D721Med (cell line): ENCODE measurements around the gene MRPS15.
"Not testable (repeated sequence)": the region's sequence is repeated elsewhere in the genome, so short reads cannot be mapped to it uniquely, and the experiment has no call there.

Experiments used
- DNase-seq: peaks from one replicate; pipeline ENCODE4 v3.0.0; 2011; ENCODE audit warnings: low spot score; ENCODE audit not compliant: insufficient read length
- FAIRE-seq: peaks from 2 replicates; lab custom pipeline; 2011; peaks lifted over from hg19 to GRCh38; lab: Jason Lieb, UNC
- TF ChIP-seq, protein P1 (sequence below): IDR thresholded peaks from 2 replicates; pipeline ENCODE4 v1.5.1; 2012; ENCODE audit warnings: mild to moderate bottlenecking, control low read depth; ENCODE audit not compliant: insufficient read depth; ENCODE audit errors: missing control alignments

The MRPS15 gene

DNA sequence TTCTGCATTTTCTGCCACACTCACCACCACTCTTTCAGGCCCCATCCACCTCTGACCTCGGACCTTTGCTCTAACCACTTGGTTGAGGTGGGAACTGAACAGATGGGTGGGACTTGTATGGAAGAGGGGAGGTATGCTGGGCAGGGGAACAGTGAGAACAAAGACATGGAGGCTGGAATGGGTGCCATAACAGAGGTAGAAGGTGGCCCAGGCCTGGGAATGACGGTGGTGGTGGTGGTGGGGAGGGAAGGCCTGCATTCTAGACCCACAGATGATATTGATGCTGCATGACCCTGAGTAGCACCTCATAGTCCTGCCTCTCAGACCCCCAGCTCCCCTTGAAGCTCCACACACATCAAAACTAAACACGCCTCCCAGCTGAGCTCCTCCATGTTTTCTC, 23.7 kb upstream of the MRPS15 start:
- FAIRE-seq (no peak), DNase-seq (no peak)
- TF ChIP-seq, protein P1, sequence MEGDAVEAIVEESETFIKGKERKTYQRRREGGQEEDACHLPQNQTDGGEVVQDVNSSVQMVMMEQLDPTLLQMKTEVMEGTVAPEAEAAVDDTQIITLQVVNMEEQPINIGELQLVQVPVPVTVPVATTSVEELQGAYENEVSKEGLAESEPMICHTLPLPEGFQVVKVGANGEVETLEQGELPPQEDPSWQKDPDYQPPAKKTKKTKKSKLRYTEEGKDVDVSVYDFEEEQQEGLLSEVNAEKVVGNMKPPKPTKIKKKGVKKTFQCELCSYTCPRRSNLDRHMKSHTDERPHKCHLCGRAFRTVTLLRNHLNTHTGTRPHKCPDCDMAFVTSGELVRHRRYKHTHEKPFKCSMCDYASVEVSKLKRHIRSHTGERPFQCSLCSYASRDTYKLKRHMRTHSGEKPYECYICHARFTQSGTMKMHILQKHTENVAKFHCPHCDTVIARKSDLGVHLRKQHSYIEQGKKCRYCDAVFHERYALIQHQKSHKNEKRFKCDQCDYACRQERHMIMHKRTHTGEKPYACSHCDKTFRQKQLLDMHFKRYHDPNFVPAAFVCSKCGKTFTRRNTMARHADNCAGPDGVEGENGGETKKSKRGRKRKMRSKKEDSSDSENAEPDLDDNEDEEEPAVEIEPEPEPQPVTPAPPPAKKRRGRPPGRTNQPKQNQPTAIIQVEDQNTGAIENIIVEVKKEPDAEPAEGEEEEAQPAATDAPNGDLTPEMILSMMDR: no peak

DNA sequence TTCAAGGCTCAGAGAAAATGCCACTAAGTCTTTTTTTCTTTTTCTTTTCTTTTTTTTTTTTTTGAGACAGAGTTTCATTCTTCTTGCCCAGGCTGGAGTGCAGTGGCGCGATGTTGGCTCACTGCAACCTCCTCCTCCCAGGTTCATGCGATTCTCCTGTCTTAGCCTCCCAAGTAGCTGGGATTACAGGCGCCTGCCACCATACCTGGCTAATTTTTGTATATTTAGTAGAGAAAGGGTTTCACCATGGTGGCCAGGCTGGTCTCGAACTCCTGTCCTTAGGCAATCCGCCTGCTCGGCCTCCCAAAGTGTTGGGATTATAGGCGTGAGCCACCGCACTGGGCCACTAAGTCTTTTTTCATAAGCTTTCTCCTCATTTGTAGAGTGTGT, 23.1 kb upstream of the MRPS15 start:
- not testable (repeated sequence) for DNase-seq, FAIRE-seq

DNA sequence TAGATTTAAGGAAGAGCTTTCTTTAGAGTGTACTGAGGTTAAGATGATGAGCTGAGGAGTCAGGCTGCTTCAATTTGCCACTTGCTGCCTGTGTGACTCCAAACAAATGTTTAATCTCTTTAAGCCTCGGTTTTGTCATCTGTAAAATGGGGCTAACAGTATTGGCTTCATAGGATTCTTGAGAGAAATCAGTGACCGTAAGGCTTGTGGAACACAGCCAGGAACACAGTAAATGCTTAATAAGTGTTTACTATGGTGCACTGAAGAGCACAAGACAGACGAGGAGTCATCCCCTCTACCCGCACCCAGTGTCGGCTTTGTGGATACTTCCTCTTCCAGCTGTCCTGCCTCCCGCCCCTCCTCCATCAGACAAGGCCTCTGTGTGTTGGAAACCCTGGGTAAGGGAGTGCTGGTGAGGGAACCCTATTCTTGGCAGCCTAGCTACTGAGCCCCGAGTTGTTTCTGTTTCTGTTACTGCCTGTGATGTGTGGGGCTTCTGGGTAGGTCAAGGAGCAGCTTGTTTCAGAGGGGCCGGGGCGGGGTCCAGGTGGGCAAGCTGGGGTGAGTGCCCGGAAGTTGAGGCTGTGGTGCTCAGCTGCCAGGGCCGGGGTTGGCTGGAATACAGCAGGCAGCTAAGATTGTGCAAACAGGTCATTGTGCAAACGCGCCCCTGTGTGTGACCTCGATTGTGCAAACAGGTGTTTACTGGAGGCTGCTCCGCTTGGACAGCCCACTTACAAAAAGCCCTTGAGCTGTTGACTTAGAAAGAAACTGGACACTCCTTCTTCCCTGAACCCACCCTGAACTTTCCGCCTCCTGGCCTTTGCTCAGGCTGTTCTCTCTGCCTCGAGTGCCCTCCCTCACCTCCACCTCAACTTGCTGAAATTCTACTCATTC, 22.5 kb upstream of the MRPS15 start:
- TF ChIP-seq, protein P1: no peak
- DNase-seq: no peak
- no peak for FAIRE-seq

DNA sequence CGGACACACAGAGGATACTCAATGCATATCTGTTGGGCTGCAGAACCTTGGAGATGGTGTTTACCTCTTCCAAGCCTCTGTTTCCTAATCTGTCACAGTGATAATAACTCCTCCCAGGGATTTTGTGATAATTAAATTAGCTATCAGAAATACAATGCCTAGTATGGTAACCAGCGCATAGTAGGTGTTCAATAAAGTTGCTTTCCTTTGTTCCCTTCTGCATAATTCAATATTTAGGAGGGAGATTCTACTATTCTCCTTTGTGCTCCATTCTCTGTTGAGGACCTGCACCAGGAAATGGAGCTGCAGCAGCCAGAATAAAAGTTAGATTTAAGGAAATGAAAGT, 21.9 kb upstream of the MRPS15 start:
- no peak for FAIRE-seq
- TF ChIP-seq, protein P1: no peak

DNA sequence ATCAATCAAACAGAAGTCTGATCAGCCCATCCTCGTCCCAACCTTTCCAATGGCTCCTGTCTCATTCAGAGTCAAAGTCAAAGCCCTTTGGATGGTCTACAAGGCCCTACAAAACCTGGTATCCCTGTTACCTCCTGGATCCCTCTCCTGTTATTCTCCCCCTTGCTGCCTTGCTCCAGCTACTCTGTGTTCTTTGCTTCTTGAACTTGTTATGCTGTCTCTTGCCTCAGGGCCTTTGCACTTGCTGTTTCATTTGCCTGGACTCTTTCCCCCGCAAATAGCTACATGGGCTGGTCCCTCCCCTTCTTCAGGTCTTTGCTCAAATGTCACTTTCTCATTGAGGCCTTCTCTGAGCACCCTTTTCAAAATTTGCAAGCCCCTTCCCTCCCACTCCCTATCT, 19.9 kb upstream of the MRPS15 start:
- DNase-seq (no peak), FAIRE-seq (no peak)
- TF ChIP-seq, protein P1: no peak

More for the DNA sequence above, 21.9 kb upstream of the MRPS15 start:
- no peak for DNase-seq

DNA sequence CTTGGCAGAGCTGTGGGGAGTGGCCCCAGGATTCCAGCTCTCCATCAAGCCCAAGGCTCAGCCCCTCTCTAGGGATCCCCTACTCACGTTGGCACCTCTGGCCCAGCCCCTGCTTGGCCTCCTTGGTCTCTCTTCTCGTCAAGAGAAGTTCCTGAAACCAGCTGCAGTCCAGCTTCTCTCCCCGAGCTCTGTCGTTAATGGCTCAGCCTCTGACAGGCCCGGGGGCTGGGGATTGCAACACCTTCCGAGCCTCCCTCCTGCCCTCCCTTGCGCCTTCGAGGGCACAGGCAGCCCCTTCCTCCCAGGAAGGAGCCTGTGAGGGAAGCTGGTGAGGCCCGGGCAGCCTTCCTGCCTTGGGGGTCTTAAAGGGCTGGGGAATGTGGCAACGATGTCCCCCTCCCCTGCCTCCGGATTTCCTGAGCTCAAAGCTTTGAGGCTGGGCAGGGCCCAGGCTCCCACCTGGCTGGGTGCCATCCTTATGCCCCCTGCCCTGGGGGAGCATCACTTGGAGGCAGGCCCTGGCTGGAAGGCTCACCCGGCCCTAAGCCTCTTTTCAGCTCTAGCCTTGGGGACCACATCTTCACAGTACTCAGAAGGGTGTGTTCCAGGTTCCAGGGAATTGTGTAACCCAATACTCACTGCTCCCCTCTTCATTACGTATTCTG, 18.7 kb upstream of the MRPS15 start, which contains the start of gene CSF3R:
Gene CSF3R, minus strand, starts transcription at position 190 of the 665 bp plus-strand sequence. CDS start 3,417 bp downstream, outside the sequence.
- FAIRE-seq (no peak), DNase-seq (no peak)
- TF ChIP-seq, protein P1: no peak

DNA sequence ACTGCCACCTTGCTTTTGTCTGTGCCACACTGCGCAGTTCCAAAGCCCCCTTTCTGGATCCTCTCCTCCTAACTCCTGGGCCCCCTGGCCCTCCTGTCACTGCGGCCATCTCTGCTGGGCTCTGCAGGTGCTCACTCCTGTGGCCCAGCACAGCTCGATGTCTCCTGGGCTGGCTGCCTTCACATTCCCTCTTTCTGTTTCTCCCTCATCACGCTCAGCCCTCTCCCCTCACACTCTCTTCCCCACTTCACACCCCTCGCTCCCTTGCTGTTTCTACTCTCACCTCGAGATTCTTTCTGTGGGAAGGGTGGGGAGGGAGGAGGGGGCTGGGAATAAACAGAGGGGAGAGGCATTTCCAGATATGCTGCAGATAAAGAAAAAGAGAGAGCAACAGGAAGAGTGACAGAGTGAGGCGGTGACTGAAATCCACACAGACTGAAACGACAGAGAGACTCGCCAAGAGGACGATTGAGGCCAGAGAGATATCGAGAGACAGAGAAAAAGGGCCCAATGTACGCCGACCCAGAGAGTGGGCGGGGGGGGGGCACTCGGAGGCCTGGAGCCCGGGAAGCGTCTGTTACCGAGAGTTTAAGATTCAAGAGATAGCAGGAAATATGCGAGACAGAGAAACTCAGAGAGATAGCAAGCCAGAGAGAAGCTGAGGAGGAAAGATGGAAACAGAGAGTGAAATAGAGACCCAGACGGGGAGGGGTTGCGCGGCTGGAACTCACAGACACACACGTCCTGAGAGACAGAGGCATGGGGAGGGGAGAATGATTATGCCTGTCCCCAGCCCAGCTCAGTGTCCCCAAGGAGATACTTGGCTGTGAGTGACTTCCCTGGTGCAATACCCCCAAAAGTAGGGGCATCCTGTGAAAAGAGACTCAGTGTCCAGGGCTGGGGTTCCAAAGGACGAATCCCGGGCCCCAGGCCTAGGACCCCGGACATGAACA, 17.9 kb upstream of the MRPS15 start:
- DNase-seq (no peak), FAIRE-seq (no peak)
- TF ChIP-seq, protein P1: no peak
